GM18870 (cell line): ENCODE data around the gene GLIS2.

Source experiments
- ATAC-seq: cut with Tn5 transposase; IDR thresholded peaks from one replicate; pipeline ENCODE4 v1.9.1; 2021; ENCODE audit warnings: moderate library complexity; ENCODE audit not compliant: unreplicated experiment

The GLIS2 gene

GRCh38 chr16:4315186-4316107 lies at the start of gene GLIS2:
Gene GLIS2, plus strand, starts transcription at chr16:4316067. Its CDS starts 16,214 bp downstream, at chr16:4332281.
- no peak for ATAC-seq

GRCh38 chr16:4266372-4266771 lies 49.5 kb upstream of the GLIS2 start:
- no peak for ATAC-seq

- ATAC-seq: no peak
Measured at GRCh38 chr16:4270091-4270490, 45.8 kb upstream of the GLIS2 start.

GRCh38 chr16:4270595-4270994 lies 45.3 kb upstream of the GLIS2 start:
- no peak for ATAC-seq

- no peak for ATAC-seq
Measured at GRCh38 chr16:4271176-4272113, 44.4 kb upstream of the GLIS2 start.

GRCh38 chr16:4272114-4272956 lies 43.5 kb upstream of the GLIS2 start:
- no peak for ATAC-seq

GRCh38 chr16:4273858-4274311 lies 42.0 kb upstream of the GLIS2 start:
- no peak for ATAC-seq

- ATAC-seq: no peak
Measured at GRCh38 chr16:4275861-4276260, 40.0 kb upstream of the GLIS2 start.

- ATAC-seq: no peak
Measured at GRCh38 chr16:4277987-4278513, 37.8 kb upstream of the GLIS2 start.

- no peak for ATAC-seq
Measured at GRCh38 chr16:4280625-4281024, 35.2 kb upstream of the GLIS2 start.

- ATAC-seq: no peak
Measured at GRCh38 chr16:4283441-4283840, 32.4 kb upstream of the GLIS2 start.

GRCh38 chr16:4283939-4284338 lies 31.9 kb upstream of the GLIS2 start:
- no peak for ATAC-seq

- ATAC-seq: no peak
Measured at GRCh38 chr16:4285167-4285566, 30.7 kb upstream of the GLIS2 start.

GRCh38 chr16:4288148-4288921 lies 27.5 kb upstream of the GLIS2 start:
- ATAC-seq: no peak

- ATAC-seq: no peak
Measured at GRCh38 chr16:4290236-4290830, 25.5 kb upstream of the GLIS2 start.

GRCh38 chr16:4291699-4292098 lies 24.2 kb upstream of the GLIS2 start:
- ATAC-seq: no peak

GRCh38 chr16:4293181-4293716 lies 22.6 kb upstream of the GLIS2 start:
- no peak for ATAC-seq

- ATAC-seq: no peak
Measured at GRCh38 chr16:4293822-4294457, 21.9 kb upstream of the GLIS2 start.
